Mesenchymal stem cell (in vitro differentiated cells and primary cell): Measurements from ENCODE around the gene CERS6.

Source experiments
- DNase-seq: peaks from one replicate; pipeline ENCODE4 v3.0.0-alpha.2; 2013
- H2AFZ ChIP-seq: one replicate; pipeline ENCODE4 v1.6.1; 2013; ENCODE audit warnings: low read depth, mild to moderate bottlenecking, control low read depth, inconsistent platforms, low read length, moderate library complexity
- H2AK5ac ChIP-seq: 2 replicates; pipeline ENCODE4 v1.6.1; 2013; ENCODE audit warnings: low read length, moderate library complexity, mild to moderate bottlenecking, inconsistent platforms; ENCODE audit not compliant: severe bottlenecking
- H2BK120ac ChIP-seq: one replicate; pipeline ENCODE4 v1.6.1; 2013; ENCODE audit warnings: low read depth, mild to moderate bottlenecking, inconsistent platforms, low read length, moderate library complexity
- H2BK12ac ChIP-seq, 2 experiments: one replicate each; pipeline ENCODE4 v1.6.1; 2013; ENCODE audit warnings: inconsistent platforms in 2 of 2, low read length in 2 of 2, mild to moderate bottlenecking in 2 of 2, moderate library complexity in 2 of 2, control low read depth in 1 of 2
- H2BK15ac ChIP-seq: one replicate; pipeline ENCODE4 v1.6.1; 2013; ENCODE audit warnings: mild to moderate bottlenecking, low read depth, inconsistent platforms; ENCODE audit not compliant: poor library complexity, severe bottlenecking
- H2BK5ac ChIP-seq: 2 replicates; pipeline ENCODE4 v1.6.1; 2013; ENCODE audit warnings: low read depth, mild to moderate bottlenecking, low read length, control low read depth, inconsistent platforms; ENCODE audit not compliant: poor library complexity, severe bottlenecking
- H3K14ac ChIP-seq, 2 experiments: one replicate each; pipeline ENCODE4 v1.6.1; 2013; ENCODE audit warnings: inconsistent platforms in 2 of 2, low read length in 2 of 2, control low read depth in 1 of 2, mild to moderate bottlenecking in 1 of 2, moderate library complexity in 1 of 2
- H3K18ac ChIP-seq, 2 experiments: one replicate each; pipeline ENCODE4 v1.6.1; 2013; ENCODE audit warnings: inconsistent platforms in 2 of 2, low read length in 2 of 2, control low read depth in 1 of 2, low read depth in 1 of 2, mild to moderate bottlenecking in 1 of 2
- H3K23ac ChIP-seq, 2 experiments: one replicate each; pipeline ENCODE4 v1.6.1; 2013; ENCODE audit warnings: inconsistent platforms in 2 of 2, low read length in 2 of 2, mild to moderate bottlenecking in 2 of 2, moderate library complexity in 2 of 2, control low read depth in 1 of 2
- H3K27ac ChIP-seq: 2 replicates; pipeline ENCODE4 v1.5.1; 2013; ENCODE audit warnings: mild to moderate bottlenecking, moderate library complexity, low read length, control low read depth, inconsistent platforms; ENCODE audit not compliant: poor library complexity, severe bottlenecking
- H3K27me3 ChIP-seq, 2 experiments: 2 replicates each; pipeline versions ENCODE4 v1.6.1 to v1.7.0; 2013; ENCODE audit warnings: low read length in 2 of 2, mild to moderate bottlenecking in 2 of 2, moderate library complexity in 2 of 2, control low read depth in 1 of 2, inconsistent platforms in 1 of 2; ENCODE audit not compliant: control insufficient read depth in 1 of 2, insufficient read depth in 1 of 2
- H3K36me3 ChIP-seq, 2 experiments: 2 replicates each; pipeline versions ENCODE4 v1.6.1 to v1.7.0; 2013; ENCODE audit warnings: low read length in 2 of 2, control low read depth in 1 of 2, inconsistent platforms in 1 of 2, low read depth in 1 of 2, mild to moderate bottlenecking in 1 of 2; ENCODE audit not compliant: insufficient read depth in 2 of 2, control insufficient read depth in 1 of 2
- H3K4ac ChIP-seq, 2 experiments: one replicate each; pipeline ENCODE4 v1.6.1; 2013; ENCODE audit warnings: inconsistent platforms in 2 of 2, low read length in 2 of 2, mild to moderate bottlenecking in 2 of 2, moderate library complexity in 2 of 2, control low read depth in 1 of 2, low read depth in 1 of 2
- H3K4me1 ChIP-seq: 2 replicates; pipeline ENCODE4 v1.6.1; 2013; ENCODE audit warnings: low read depth, low read length, control low read depth; ENCODE audit not compliant: control insufficient read depth, insufficient read depth
- H3K4me2 ChIP-seq: 2 replicates; pipeline ENCODE4 v1.6.1; 2013; ENCODE audit warnings: low read length, mild to moderate bottlenecking, inconsistent platforms; ENCODE audit not compliant: poor library complexity, severe bottlenecking
- H3K4me3 ChIP-seq, 2 experiments: 2 replicates each; pipeline versions ENCODE4 v1.5.1 to v1.7.0; 2013; ENCODE audit warnings: low read length in 2 of 2, mild to moderate bottlenecking in 2 of 2, control low read depth in 1 of 2, low read depth in 1 of 2; ENCODE audit not compliant: insufficient read depth in 1 of 2
- H3K79me1 ChIP-seq: replicated peaks from 2 replicates; pipeline ENCODE4 v1.6.1; 2013; ENCODE audit warnings: mild to moderate bottlenecking, control low read depth, low read length, inconsistent platforms; ENCODE audit not compliant: poor library complexity, severe bottlenecking
- H3K9ac ChIP-seq: 2 replicates; pipeline ENCODE4 v1.7.0; 2013; ENCODE audit warnings: mild to moderate bottlenecking, low read length, moderate library complexity
- H3K9me3 ChIP-seq: 2 replicates; pipeline ENCODE4 v1.7.0; 2013; ENCODE audit warnings: mild to moderate bottlenecking, low read length; ENCODE audit not compliant: control insufficient read depth
- H4K8ac ChIP-seq: one replicate; pipeline ENCODE4 v1.6.1; 2013; ENCODE audit warnings: inconsistent platforms, mild to moderate bottlenecking, low read length, moderate library complexity
- H4K91ac ChIP-seq: one replicate; pipeline ENCODE4 v1.6.1; 2013; ENCODE audit warnings: mild to moderate bottlenecking, low read length, inconsistent platforms
- WGBS: methylation state at CpG from one replicate; pipeline ENCODE4 v1.1.7; 2013; ENCODE audit warnings: mixed read lengths; 5-methylcytosine and 5-hydroxymethylcytosine counted together

The CERS6 gene

DNA sequence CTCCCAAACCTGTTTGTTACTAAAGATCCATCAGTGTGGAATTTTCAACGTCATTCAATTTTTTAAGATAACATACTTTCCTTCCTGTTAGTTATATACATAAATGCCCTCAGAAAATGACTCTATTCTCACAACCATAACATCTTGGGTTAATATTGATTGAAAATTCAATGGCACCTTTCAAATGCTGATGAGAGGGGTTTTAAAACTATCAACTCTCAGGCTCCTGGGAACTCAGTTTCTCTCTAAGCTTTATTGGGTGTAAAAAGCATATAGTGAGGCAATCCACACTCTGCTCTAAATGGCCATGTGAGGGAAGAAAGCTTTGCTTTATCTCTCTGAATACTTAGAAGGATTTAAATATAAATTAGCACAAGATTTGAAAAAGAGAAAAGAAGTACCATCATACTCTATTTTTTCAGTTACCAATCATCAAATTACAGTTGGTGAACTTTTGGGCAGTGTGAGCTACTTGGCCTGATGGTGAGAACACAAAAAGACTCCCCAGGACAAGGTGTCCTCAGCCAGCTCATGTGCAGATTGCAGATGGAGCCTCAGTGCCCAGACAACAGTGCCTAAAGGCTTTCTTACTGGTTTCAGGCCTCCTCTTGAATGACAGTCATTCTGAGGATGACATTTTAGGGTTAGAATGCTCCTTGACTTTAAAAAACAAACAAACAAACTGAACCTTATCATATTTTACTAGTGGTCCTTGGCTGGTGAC is 24.6 kb upstream of the CERS6 start:
- H2BK5ac ChIP-seq, result no peak overlapping the region
- no peak overlapping the region for H3K4me3 ChIP-seq
- no CpG with 5 or more reads among the region's 1 CpG for WGBS

GRCh38 chr2:168432100-168432499 is 24.0 kb upstream of the CERS6 start:
- H3K9me3 ChIP-seq, result no peaks in the 10 kb centered on the region
- no CpG with 5 or more reads among the region's 3 CpGs for WGBS
- no peak overlapping the region for H2AFZ ChIP-seq
- H3K4me2 ChIP-seq, result no peak overlapping the region
- H3K4me1 ChIP-seq, result no peaks in the 10 kb centered on the region
- no peak overlapping the region for H3K9ac ChIP-seq
- no peak overlapping the region for H4K8ac ChIP-seq
- no peak overlapping the region for H3K4ac ChIP-seq
- H3K23ac ChIP-seq, result no peak overlapping the region
- H3K4me3 ChIP-seq, result no peak overlapping the region
- no peak overlapping the region for H2BK5ac ChIP-seq
- no peak overlapping the region for H2BK120ac ChIP-seq
- H3K36me3 ChIP-seq, result no peaks in the 10 kb centered on the region
- no peak overlapping the region for H2BK12ac ChIP-seq
- H2BK15ac ChIP-seq, result no peak overlapping the region
- H3K27ac ChIP-seq, result no peak overlapping the region
- H4K91ac ChIP-seq, result no peak overlapping the region
- H3K27me3 ChIP-seq, result no peaks in the 10 kb centered on the region
- H3K14ac ChIP-seq, result no peak overlapping the region
- H3K18ac ChIP-seq, result no peak overlapping the region
- H3K79me1 ChIP-seq, result no peaks in the 10 kb centered on the region
- no peak for DNase-seq
- no peak overlapping the region for H2AK5ac ChIP-seq

More for the DNA sequence above, 24.6 kb upstream of the CERS6 start:
- Histone ChIP-seq H3K23ac (no peak overlapping the region), H3K27ac (no peak overlapping the region), H4K91ac (no peak overlapping the region), H3K4ac (no peak overlapping the region), H3K9me3 (no peaks in the 10 kb centered on the region), H3K27me3 (no peaks in the 10 kb centered on the region), H3K14ac (no peak overlapping the region), H3K4me2 (no peak overlapping the region), H2BK12ac (no peak overlapping the region), H2AK5ac (no peak overlapping the region), H2AFZ (no peak overlapping the region), H4K8ac (no peak overlapping the region), H3K18ac (no peak overlapping the region), H3K4me1 (no peaks in the 10 kb centered on the region), H3K9ac (no peak overlapping the region), H2BK120ac (no peak overlapping the region), H3K36me3 (no peaks in the 10 kb centered on the region), H2BK15ac (no peak overlapping the region), H3K79me1 (no peaks in the 10 kb centered on the region)
- no peak for DNase-seq

- no peak for DNase-seq
- H2BK5ac ChIP-seq, result no peak overlapping the region
- no peak overlapping the region for H4K91ac ChIP-seq
- no peaks in the 10 kb centered on the region for H3K79me1 ChIP-seq
- no peak overlapping the region for H4K8ac ChIP-seq
- H2BK15ac ChIP-seq, result no peak overlapping the region
- H3K4ac ChIP-seq, result no peak overlapping the region
- H3K18ac ChIP-seq, result no peak overlapping the region
- no peak overlapping the region for H3K23ac ChIP-seq
- no peak overlapping the region for H3K27ac ChIP-seq
- WGBS, result 70% methylated on average over 3 of the region's 3 CpGs
- no peak overlapping the region for H3K4me2 ChIP-seq
- H2AFZ ChIP-seq, result no peak overlapping the region
- no peaks in the 10 kb centered on the region for H3K9me3 ChIP-seq
- no peak overlapping the region for H3K14ac ChIP-seq
- no peaks in the 10 kb centered on the region for H3K36me3 ChIP-seq
- H3K27me3 ChIP-seq, result no peaks in the 10 kb centered on the region
- H2BK12ac ChIP-seq, result no peak overlapping the region
- no peak overlapping the region for H3K9ac ChIP-seq
- H2BK120ac ChIP-seq, result no peak overlapping the region
- no peaks in the 10 kb centered on the region for H3K4me1 ChIP-seq
- H2AK5ac ChIP-seq, result no peak overlapping the region
- H3K4me3 ChIP-seq, result no peak overlapping the region
These were observed 23.4 kb upstream of the CERS6 start for GRCh38 chr2:168432565-168433186.

- Histone ChIP-seq H3K36me3 (no peaks in the 10 kb centered on the region), H3K4me2 (no peak overlapping the region), H3K4ac (no peak overlapping the region), H3K4me1 (no peaks in the 10 kb centered on the region), H3K9ac (no peak overlapping the region), H3K79me1 (no peaks in the 10 kb centered on the region), H3K9me3 (no peaks in the 10 kb centered on the region), H3K4me3 (no peak overlapping the region), H4K91ac (no peak overlapping the region), H3K18ac (no peak overlapping the region), H3K27me3 (no peaks in the 10 kb centered on the region), H2AK5ac (no peak overlapping the region), H3K23ac (no peak overlapping the region), H2BK5ac (no peak overlapping the region), H2BK120ac (no peak overlapping the region), H2AFZ (no peak overlapping the region), H4K8ac (no peak overlapping the region), H3K27ac (no peak overlapping the region), H2BK12ac (no peak overlapping the region), H3K14ac (no peak overlapping the region), H2BK15ac (no peak overlapping the region)
- no CpG with 5 or more reads among the region's 2 CpGs for WGBS
- DNase-seq, result no peak
These were observed 22.5 kb upstream of the CERS6 start for GRCh38 chr2:168433527-168433926.
